Fibroblast of lung (primary cell): Measurements from ENCODE around the gene C4orf54. TPM values are rescaled to one million over a fixed set of nuclear protein-coding genes. Genes with fewer than 3 reads are reported as not detected.

ENCODE experiments used
- DNase-seq, 2 donors: peaks; one replicate each; pipeline versions ENCODE4 v3.0.0 to v3.0.0-alpha.2; 2010; ENCODE audit warnings: low read depth in 2 of 2
- H2AFZ ChIP-seq: 2 replicates; pipeline ENCODE4 v1.5.1; 2012; ENCODE audit warnings: low read length, control low read depth, inconsistent platforms
- H3K27ac ChIP-seq: 2 replicates; pipeline ENCODE4 v1.5.1; 2011; ENCODE audit warnings: low read length, control low read depth; ENCODE audit not compliant: insufficient read depth
- H3K27me3 ChIP-seq: 2 replicates; pipeline ENCODE4 v1.5.1; 2011; ENCODE audit warnings: mild to moderate bottlenecking, low read length; ENCODE audit not compliant: control insufficient read depth, insufficient read depth
- H3K36me3 ChIP-seq: 2 replicates; pipeline ENCODE4 v1.5.1; 2011; ENCODE audit warnings: low read length; ENCODE audit not compliant: control insufficient read depth, insufficient read depth
- H3K4me1 ChIP-seq: 2 replicates; pipeline ENCODE4 v1.5.1; 2011; ENCODE audit warnings: low read length; ENCODE audit not compliant: control insufficient read depth, insufficient read depth; ENCODE audit errors: extremely low read depth
- H3K4me2 ChIP-seq: 2 replicates; pipeline ENCODE4 v1.5.1; 2011; ENCODE audit warnings: low read length, control low read depth; ENCODE audit not compliant: insufficient read depth; ENCODE audit errors: extremely low read depth
- H3K4me3 ChIP-seq, 4 experiments: fragments of 200-600 bp in 1 of 4; sonication (generic) in 1 of 4; replicated peaks in 1 of 4; 2 replicates each; pipeline ENCODE4 v1.5.1; 2011 to 2016; ENCODE audit warnings: low read length in 4 of 4, low read depth in 3 of 4, mild to moderate bottlenecking in 3 of 4, control low read depth in 2 of 4, inconsistent platforms in 1 of 4, mixed read lengths in 1 of 4; ENCODE audit not compliant: insufficient read depth in 1 of 4; ENCODE audit errors: control extremely low read depth in 1 of 4
- H3K79me2 ChIP-seq: 2 replicates; pipeline ENCODE4 v1.5.1; 2012; ENCODE audit warnings: mild to moderate bottlenecking, low read length, inconsistent platforms; ENCODE audit not compliant: control insufficient read depth, insufficient read depth
- H3K9ac ChIP-seq: 2 replicates; pipeline ENCODE4 v1.5.1; 2011; ENCODE audit warnings: mild to moderate bottlenecking, low read length, control low read depth; ENCODE audit not compliant: insufficient read depth
- H3K9me3 ChIP-seq: 2 replicates; pipeline ENCODE4 v1.5.1; 2012; ENCODE audit warnings: low read depth, low read length; ENCODE audit not compliant: control insufficient read depth, insufficient read depth
- H4K20me1 ChIP-seq: 2 replicates; pipeline ENCODE4 v1.5.1; 2011; ENCODE audit warnings: low read length; ENCODE audit not compliant: control insufficient read depth, insufficient read depth; ENCODE audit errors: extremely low read depth
- EZH2 ChIP-seq: IDR thresholded peaks from 2 replicates; pipeline ENCODE4 v1.5.1; 2012; ENCODE audit warnings: low read length, control low read depth, mild to moderate bottlenecking; ENCODE audit errors: missing control alignments
- polyA plus RNA-seq, 2 donors: library from polyadenylated mRNA; depleted of rRNA in 1 of 2; stranded (reverse) in 1 of 2; unstranded in 1 of 2; fragments of >200 nt; gene quantifications; 2 replicates each; pipeline ENCODE4 v1.2.1, GENCODE V29; 2011 to 2012; ENCODE audit warnings: missing spikeins in 1 of 2
- total RNA-seq: library from RNA; depleted of rRNA; stranded (reverse); fragments of >200 nt; gene quantifications from 2 replicates; pipeline ENCODE4 v1.2.1, GENCODE V29; 2014
- TF ChIP-seq, protein P1 (sequence below), 2 donors: IDR thresholded peaks in 1 of 2; conservative IDR thresholded peaks in 1 of 2; 1 replicate in 1 of 2; 2 replicates in 1 of 2; pipeline ENCODE4 v1.5.1; 2011 to 2012; ENCODE audit warnings: low read length in 2 of 2, control low read depth in 1 of 2, inconsistent platforms in 1 of 2, low read depth in 1 of 2, mild to moderate bottlenecking in 1 of 2

The C4orf54 gene
- total and polyA plus RNA-seq, 2 donors (not counting 1 experiment from before 2014, with no cell fraction given) = under 0.01 to 0.01 TPM

GRCh38 chr4:99645036-99645435, 12.6 kb downstream of the C4orf54 start:
- Histone ChIP-seq H3K4me1 (no peaks in the 10 kb centered on the region), H3K9ac (no peak overlapping the region), H3K27ac (no peak overlapping the region), H3K27me3 (no peaks in the 10 kb centered on the region), H3K36me3 (no peaks in the 10 kb centered on the region), H3K9me3 (no peaks in the 10 kb centered on the region), H4K20me1 (no peaks in the 10 kb centered on the region), H2AFZ (no peak overlapping the region), H3K4me2 (no peak overlapping the region), H3K4me3 (no peak overlapping the region), H3K79me2 (no peaks in the 10 kb centered on the region)
- TF ChIP-seq EZH2 = no peak
- TF ChIP-seq, protein P1, sequence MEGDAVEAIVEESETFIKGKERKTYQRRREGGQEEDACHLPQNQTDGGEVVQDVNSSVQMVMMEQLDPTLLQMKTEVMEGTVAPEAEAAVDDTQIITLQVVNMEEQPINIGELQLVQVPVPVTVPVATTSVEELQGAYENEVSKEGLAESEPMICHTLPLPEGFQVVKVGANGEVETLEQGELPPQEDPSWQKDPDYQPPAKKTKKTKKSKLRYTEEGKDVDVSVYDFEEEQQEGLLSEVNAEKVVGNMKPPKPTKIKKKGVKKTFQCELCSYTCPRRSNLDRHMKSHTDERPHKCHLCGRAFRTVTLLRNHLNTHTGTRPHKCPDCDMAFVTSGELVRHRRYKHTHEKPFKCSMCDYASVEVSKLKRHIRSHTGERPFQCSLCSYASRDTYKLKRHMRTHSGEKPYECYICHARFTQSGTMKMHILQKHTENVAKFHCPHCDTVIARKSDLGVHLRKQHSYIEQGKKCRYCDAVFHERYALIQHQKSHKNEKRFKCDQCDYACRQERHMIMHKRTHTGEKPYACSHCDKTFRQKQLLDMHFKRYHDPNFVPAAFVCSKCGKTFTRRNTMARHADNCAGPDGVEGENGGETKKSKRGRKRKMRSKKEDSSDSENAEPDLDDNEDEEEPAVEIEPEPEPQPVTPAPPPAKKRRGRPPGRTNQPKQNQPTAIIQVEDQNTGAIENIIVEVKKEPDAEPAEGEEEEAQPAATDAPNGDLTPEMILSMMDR (conservative IDR thresholded peaks at IDR 0.05 in 1 of 2, IDR thresholded peaks at IDR 0.05 in 1 of 2; ENCODE audit: low read depth in 1 of 2, low read length in 2 of 2) = no peak
- DNase-seq = no peak

DNA sequence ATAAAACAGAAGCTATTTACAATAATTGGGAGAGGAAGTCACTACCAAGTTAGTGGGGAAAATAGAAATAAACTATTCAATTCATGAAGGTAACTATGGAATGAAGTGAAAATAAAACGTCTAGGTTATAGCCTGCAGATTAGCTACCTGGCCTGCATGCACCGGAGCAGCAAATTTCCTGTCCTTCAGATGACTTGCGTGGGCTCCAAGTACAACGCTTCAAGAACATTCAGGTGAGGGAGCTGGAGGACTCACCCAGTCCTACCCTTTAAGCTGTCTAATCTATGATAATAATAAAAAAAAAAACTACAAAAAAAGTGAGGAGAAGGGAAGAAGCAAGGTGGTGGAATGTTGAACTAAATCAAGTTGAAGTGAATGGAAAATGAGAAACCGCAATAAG, 13.2 kb downstream of the C4orf54 start:
- Histone ChIP-seq H3K36me3 (no peaks in the 10 kb centered on the region), H3K4me2 (no peak overlapping the region), H3K4me3 (no peak overlapping the region), H3K4me1 (no peaks in the 10 kb centered on the region), H2AFZ (no peak overlapping the region), H3K9me3 (no peaks in the 10 kb centered on the region), H4K20me1 (no peaks in the 10 kb centered on the region), H3K9ac (no peak overlapping the region), H3K27me3 (no peaks in the 10 kb centered on the region), H3K27ac (no peak overlapping the region), H3K79me2 (no peaks in the 10 kb centered on the region)
- TF ChIP-seq EZH2 = no peak
- TF ChIP-seq, protein P1 (conservative IDR thresholded peaks at IDR 0.05 in 1 of 2, IDR thresholded peaks at IDR 0.05 in 1 of 2; ENCODE audit: low read depth in 1 of 2, low read length in 2 of 2) = no peak
- DNase-seq = no peak

DNA sequence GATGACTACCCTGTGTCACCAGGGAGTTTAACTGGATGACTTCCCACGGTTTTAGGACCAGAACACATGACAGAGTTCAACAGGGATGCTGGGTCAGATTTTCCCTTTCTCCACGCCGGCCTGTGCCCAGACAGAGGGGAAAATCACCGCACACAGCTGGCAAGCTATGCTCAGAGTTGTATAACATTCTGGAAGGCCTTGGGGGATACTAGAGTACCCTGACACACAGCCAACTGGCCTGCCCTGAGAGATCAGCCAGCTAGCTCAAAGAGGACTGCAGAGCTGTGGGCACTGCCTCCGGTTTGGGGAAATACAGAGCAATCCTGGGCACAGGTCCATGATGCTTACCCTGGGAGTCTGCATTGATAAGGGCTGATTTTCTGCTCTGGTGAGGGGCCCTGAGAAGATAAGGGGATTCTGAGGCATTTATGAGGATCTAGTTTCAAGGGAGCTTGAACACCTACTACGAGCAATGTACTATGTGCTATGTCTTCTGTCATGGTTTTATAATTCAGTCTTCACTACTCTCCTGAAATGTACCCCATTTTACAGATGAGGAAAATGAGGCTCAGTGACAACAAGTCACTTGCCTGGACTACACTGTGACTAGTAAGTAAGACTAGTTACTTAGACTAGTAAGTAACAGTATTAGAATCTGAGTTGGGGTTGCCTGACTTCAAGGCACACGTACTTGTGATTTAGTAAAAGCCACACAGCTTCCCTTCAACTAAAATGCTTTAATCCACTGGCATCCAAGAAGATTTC, 14.7 kb downstream of the C4orf54 start:
- Histone ChIP-seq H3K4me1 (no peaks in the 10 kb centered on the region), H2AFZ (no peak overlapping the region), H3K9me3 (no peaks in the 10 kb centered on the region), H3K36me3 (no peaks in the 10 kb centered on the region), H3K27me3 (no peaks in the 10 kb centered on the region), H3K27ac (no peak overlapping the region), H3K4me3 (no peak overlapping the region), H4K20me1 (no peaks in the 10 kb centered on the region), H3K4me2 (no peak overlapping the region), H3K79me2 (no peaks in the 10 kb centered on the region), H3K9ac (no peak overlapping the region)
- TF ChIP-seq, protein P1 (conservative IDR thresholded peaks at IDR 0.05 in 1 of 2, IDR thresholded peaks at IDR 0.05 in 1 of 2; ENCODE audit: low read depth in 1 of 2, low read length in 2 of 2) = no peak
- no peak for TF ChIP-seq EZH2
- DNase-seq = no peak
